Mesenchymal stem cell (in vitro differentiated cells and primary cell): ENCODE data around the gene C1orf146.

ENCODE experiments used
- DNase-seq: peaks from one replicate; pipeline ENCODE4 v3.0.0-alpha.2; 2013
- H2AFZ ChIP-seq: one replicate; pipeline ENCODE4 v1.6.1; 2013; ENCODE audit warnings: low read depth, mild to moderate bottlenecking, control low read depth, inconsistent platforms, low read length, moderate library complexity
- H2AK5ac ChIP-seq: 2 replicates; pipeline ENCODE4 v1.6.1; 2013; ENCODE audit warnings: low read length, moderate library complexity, mild to moderate bottlenecking, inconsistent platforms; ENCODE audit not compliant: severe bottlenecking
- H2BK120ac ChIP-seq: one replicate; pipeline ENCODE4 v1.6.1; 2013; ENCODE audit warnings: low read depth, mild to moderate bottlenecking, inconsistent platforms, low read length, moderate library complexity
- H2BK12ac ChIP-seq, 2 experiments: one replicate each; pipeline ENCODE4 v1.6.1; 2013; ENCODE audit warnings: inconsistent platforms in 2 of 2, low read length in 2 of 2, mild to moderate bottlenecking in 2 of 2, moderate library complexity in 2 of 2, control low read depth in 1 of 2
- H2BK15ac ChIP-seq: one replicate; pipeline ENCODE4 v1.6.1; 2013; ENCODE audit warnings: mild to moderate bottlenecking, low read depth, inconsistent platforms; ENCODE audit not compliant: poor library complexity, severe bottlenecking
- H2BK5ac ChIP-seq: 2 replicates; pipeline ENCODE4 v1.6.1; 2013; ENCODE audit warnings: low read depth, mild to moderate bottlenecking, low read length, control low read depth, inconsistent platforms; ENCODE audit not compliant: poor library complexity, severe bottlenecking
- H3K14ac ChIP-seq, 2 experiments: one replicate each; pipeline ENCODE4 v1.6.1; 2013; ENCODE audit warnings: inconsistent platforms in 2 of 2, low read length in 2 of 2, control low read depth in 1 of 2, mild to moderate bottlenecking in 1 of 2, moderate library complexity in 1 of 2
- H3K18ac ChIP-seq, 2 experiments: one replicate each; pipeline ENCODE4 v1.6.1; 2013; ENCODE audit warnings: inconsistent platforms in 2 of 2, low read length in 2 of 2, control low read depth in 1 of 2, low read depth in 1 of 2, mild to moderate bottlenecking in 1 of 2
- H3K23ac ChIP-seq, 2 experiments: one replicate each; pipeline ENCODE4 v1.6.1; 2013; ENCODE audit warnings: inconsistent platforms in 2 of 2, low read length in 2 of 2, mild to moderate bottlenecking in 2 of 2, moderate library complexity in 2 of 2, control low read depth in 1 of 2
- H3K27ac ChIP-seq: 2 replicates; pipeline ENCODE4 v1.5.1; 2013; ENCODE audit warnings: mild to moderate bottlenecking, moderate library complexity, low read length, control low read depth, inconsistent platforms; ENCODE audit not compliant: poor library complexity, severe bottlenecking
- H3K27me3 ChIP-seq, 2 experiments: 2 replicates each; pipeline versions ENCODE4 v1.6.1 to v1.7.0; 2013; ENCODE audit warnings: low read length in 2 of 2, mild to moderate bottlenecking in 2 of 2, moderate library complexity in 2 of 2, control low read depth in 1 of 2, inconsistent platforms in 1 of 2; ENCODE audit not compliant: control insufficient read depth in 1 of 2, insufficient read depth in 1 of 2
- H3K36me3 ChIP-seq, 2 experiments: 2 replicates each; pipeline versions ENCODE4 v1.6.1 to v1.7.0; 2013; ENCODE audit warnings: low read length in 2 of 2, control low read depth in 1 of 2, inconsistent platforms in 1 of 2, low read depth in 1 of 2, mild to moderate bottlenecking in 1 of 2; ENCODE audit not compliant: insufficient read depth in 2 of 2, control insufficient read depth in 1 of 2
- H3K4ac ChIP-seq, 2 experiments: one replicate each; pipeline ENCODE4 v1.6.1; 2013; ENCODE audit warnings: inconsistent platforms in 2 of 2, low read length in 2 of 2, mild to moderate bottlenecking in 2 of 2, moderate library complexity in 2 of 2, control low read depth in 1 of 2, low read depth in 1 of 2
- H3K4me1 ChIP-seq: 2 replicates; pipeline ENCODE4 v1.6.1; 2013; ENCODE audit warnings: low read depth, low read length, control low read depth; ENCODE audit not compliant: control insufficient read depth, insufficient read depth
- H3K4me2 ChIP-seq: 2 replicates; pipeline ENCODE4 v1.6.1; 2013; ENCODE audit warnings: low read length, mild to moderate bottlenecking, inconsistent platforms; ENCODE audit not compliant: poor library complexity, severe bottlenecking
- H3K4me3 ChIP-seq, 2 experiments: 2 replicates each; pipeline versions ENCODE4 v1.5.1 to v1.7.0; 2013; ENCODE audit warnings: low read length in 2 of 2, mild to moderate bottlenecking in 2 of 2, control low read depth in 1 of 2, low read depth in 1 of 2; ENCODE audit not compliant: insufficient read depth in 1 of 2
- H3K79me1 ChIP-seq: replicated peaks from 2 replicates; pipeline ENCODE4 v1.6.1; 2013; ENCODE audit warnings: mild to moderate bottlenecking, control low read depth, low read length, inconsistent platforms; ENCODE audit not compliant: poor library complexity, severe bottlenecking
- H3K9ac ChIP-seq: 2 replicates; pipeline ENCODE4 v1.7.0; 2013; ENCODE audit warnings: mild to moderate bottlenecking, low read length, moderate library complexity
- H3K9me3 ChIP-seq: 2 replicates; pipeline ENCODE4 v1.7.0; 2013; ENCODE audit warnings: mild to moderate bottlenecking, low read length; ENCODE audit not compliant: control insufficient read depth
- H4K8ac ChIP-seq: one replicate; pipeline ENCODE4 v1.6.1; 2013; ENCODE audit warnings: inconsistent platforms, mild to moderate bottlenecking, low read length, moderate library complexity
- H4K91ac ChIP-seq: one replicate; pipeline ENCODE4 v1.6.1; 2013; ENCODE audit warnings: mild to moderate bottlenecking, low read length, inconsistent platforms
- WGBS: methylation state at CpG from one replicate; pipeline ENCODE4 v1.1.7; 2013; ENCODE audit warnings: mixed read lengths; 5-methylcytosine and 5-hydroxymethylcytosine counted together

Gene C1orf146

GRCh38 chr1:92291372-92291999, 73.8 kb downstream of the C1orf146 start:
- Histone ChIP-seq H3K4me1 (no peaks in the 10 kb centered on the region), H2AK5ac (no peak overlapping the region), H3K36me3 (peaks cover 3 to 63% of the 10 kb centered on the region in 2 experiments), H3K9me3 (no peaks in the 10 kb centered on the region), H3K14ac (no peak overlapping the region), H4K8ac (no peak overlapping the region), H3K23ac (no peak overlapping the region), H2BK12ac (no peak overlapping the region), H2BK5ac (no peak overlapping the region), H2BK120ac (no peak overlapping the region), H3K4me3 (no peak overlapping the region), H3K18ac (no peak overlapping the region), H3K27me3 (no peaks in the 10 kb centered on the region), H2BK15ac (no peak overlapping the region), H3K27ac (no peak overlapping the region), H3K79me1 (peaks cover 7% of the 10 kb centered on the region), H3K4ac (no peak overlapping the region), H2AFZ (no peak overlapping the region), H3K4me2 (no peak overlapping the region), H4K91ac (no peak overlapping the region), H3K9ac (no peak overlapping the region)
- peak; percentile 73 for DNase-seq
- 65% methylated on average over 3 of the region's 3 CpGs for WGBS
